ENCODE measurements around the gene KCNA10. TPM values are rescaled to one million over a fixed set of nuclear protein-coding genes. Genes with fewer than 3 reads are reported as not detected.

Gene KCNA10
- total RNA-seq, 1 donor from 2014 or later = not detected

- no peak for FAIRE-seq
- Histone ChIP-seq H3K9ac (ENCODE audit: low read length) (no peak overlapping the region), H3K36me3 (ENCODE audit: insufficient read depth, low read length) (no peaks in the 10 kb centered on the region), H3K27me3 (ENCODE audit: insufficient read depth, low read length) (peaks cover 16% of the 10 kb centered on the region), H3K27ac (ENCODE audit: low read depth, low read length) (no peak overlapping the region), H4K20me1 (ENCODE audit: insufficient read depth, low read length) (no peaks in the 10 kb centered on the region), H3K79me2 (ENCODE audit: insufficient read depth, low read length) (no peaks in the 10 kb centered on the region), H3K4me3 (ENCODE audit: insufficient read depth, low read depth, low read length) (no peak overlapping the region), H3K9me3 (ENCODE audit: insufficient read depth, low read depth, low read length) (no peaks in the 10 kb centered on the region), H3K4me1 (ENCODE audit: insufficient read depth, low read length) (peaks cover 9% of the 10 kb centered on the region), H3K4me2 (ENCODE audit: low read length) (no peak overlapping the region), H2AFZ (ENCODE audit: low read depth, low read length) (no peak overlapping the region)
- H3K4me1 Mint-ChIP-seq (ENCODE audit: low read depth, unreplicated experiment) = peaks cover 19% of the 10 kb centered on the region
- H3K9me3 Mint-ChIP-seq (ENCODE audit: unreplicated experiment) = no peaks in the 10 kb centered on the region
- peaks cover 47% of the 10 kb centered on the region for H3K27me3 Mint-ChIP-seq (ENCODE audit: low read depth, unreplicated experiment)
- H3K27ac Mint-ChIP-seq (ENCODE audit: unreplicated experiment) = no peak overlapping the region
- DNase-seq (ENCODE audit: low read depth) = no peak
- TF ChIP-seq CTCF (IDR thresholded peaks at IDR 0.05; ENCODE audit: insufficient read depth, low read depth, low read length) (no peak), EZH2 (IDR thresholded peaks at IDR 0.05; ENCODE audit: insufficient read depth, low read length) (no peak)
- H3K4me3 Mint-ChIP-seq (ENCODE audit: unreplicated experiment) = no peak overlapping the region
- no peaks in the 10 kb centered on the region for H3K36me3 Mint-ChIP-seq (ENCODE audit: low read depth, unreplicated experiment)
Measured at GRCh38 chr1:110480356-110481096, 38.4 kb downstream of the KCNA10 start.

- Histone ChIP-seq H3K9ac (ENCODE audit: low read length) (no peak overlapping the region), H3K27ac (ENCODE audit: low read depth, low read length) (no peak overlapping the region), H3K4me3 (ENCODE audit: insufficient read depth, low read depth, low read length) (no peak overlapping the region), H3K4me2 (ENCODE audit: low read length) (no peak overlapping the region), H3K79me2 (ENCODE audit: insufficient read depth, low read length) (no peaks in the 10 kb centered on the region), H3K9me3 (ENCODE audit: insufficient read depth, low read depth, low read length) (no peaks in the 10 kb centered on the region), H3K4me1 (ENCODE audit: insufficient read depth, low read length) (peaks cover 9% of the 10 kb centered on the region), H4K20me1 (ENCODE audit: insufficient read depth, low read length) (no peaks in the 10 kb centered on the region), H2AFZ (ENCODE audit: low read depth, low read length) (no peak overlapping the region), H3K27me3 (ENCODE audit: insufficient read depth, low read length) (peaks cover 12% of the 10 kb centered on the region), H3K36me3 (ENCODE audit: insufficient read depth, low read length) (no peaks in the 10 kb centered on the region)
- Mint-ChIP-seq H3K27ac (ENCODE audit: unreplicated experiment) (no peak overlapping the region), H3K4me1 (ENCODE audit: low read depth, unreplicated experiment) (peaks cover 19% of the 10 kb centered on the region), H3K4me3 (ENCODE audit: unreplicated experiment) (no peak overlapping the region), H3K27me3 (ENCODE audit: low read depth, unreplicated experiment) (peaks cover 35% of the 10 kb centered on the region), H3K36me3 (ENCODE audit: low read depth, unreplicated experiment) (no peaks in the 10 kb centered on the region), H3K9me3 (ENCODE audit: unreplicated experiment) (no peaks in the 10 kb centered on the region)
- FAIRE-seq (no peak), DNase-seq (ENCODE audit: low read depth) (no peak)
- no peak for TF ChIP-seq CTCF (IDR thresholded peaks at IDR 0.05; ENCODE audit: insufficient read depth, low read depth, low read length)
- no peak for TF ChIP-seq EZH2 (IDR thresholded peaks at IDR 0.05; ENCODE audit: insufficient read depth, low read length)
Measured at GRCh38 chr1:110478886-110479285, 40.1 kb downstream of the KCNA10 start.

- Histone ChIP-seq H3K9me3 (ENCODE audit: insufficient read depth, low read depth, low read length) (no peaks in the 10 kb centered on the region), H3K4me2 (ENCODE audit: low read length) (no peak overlapping the region), H4K20me1 (ENCODE audit: insufficient read depth, low read length) (no peaks in the 10 kb centered on the region), H3K27ac (ENCODE audit: low read depth, low read length) (no peak overlapping the region), H3K79me2 (ENCODE audit: insufficient read depth, low read length) (no peaks in the 10 kb centered on the region), H3K4me3 (ENCODE audit: insufficient read depth, low read depth, low read length) (no peak overlapping the region), H3K27me3 (ENCODE audit: insufficient read depth, low read length) (peaks cover 11% of the 10 kb centered on the region), H3K36me3 (ENCODE audit: insufficient read depth, low read length) (no peaks in the 10 kb centered on the region), H3K9ac (ENCODE audit: low read length) (no peak overlapping the region), H2AFZ (ENCODE audit: low read depth, low read length) (no peak overlapping the region), H3K4me1 (ENCODE audit: insufficient read depth, low read length) (peaks cover 9% of the 10 kb centered on the region)
- peaks cover 35% of the 10 kb centered on the region for H3K27me3 Mint-ChIP-seq (ENCODE audit: low read depth, unreplicated experiment)
- DNase-seq (ENCODE audit: low read depth) (no peak), FAIRE-seq (no peak)
- H3K36me3 Mint-ChIP-seq (ENCODE audit: low read depth, unreplicated experiment) = peaks cover 2% of the 10 kb centered on the region
- H3K4me3 Mint-ChIP-seq (ENCODE audit: unreplicated experiment) = no peak overlapping the region
- H3K9me3 Mint-ChIP-seq (ENCODE audit: unreplicated experiment) = no peaks in the 10 kb centered on the region
- TF ChIP-seq CTCF (IDR thresholded peaks at IDR 0.05; ENCODE audit: insufficient read depth, low read depth, low read length) = no peak
- no peak overlapping the region for H3K27ac Mint-ChIP-seq (ENCODE audit: unreplicated experiment)
- H3K4me1 Mint-ChIP-seq (ENCODE audit: low read depth, unreplicated experiment) = peaks cover 19% of the 10 kb centered on the region
Measured at GRCh38 chr1:110477967-110478640, 40.9 kb downstream of the KCNA10 start.

Data from astrocyte (in vitro differentiated cells and primary cell).